B cell (primary cell): ENCODE measurements around the gene DDR2.
"Not testable (repeated sequence)": the region's sequence is repeated elsewhere in the genome, so short reads cannot be mapped to it uniquely, and the experiment has no call there.

Experiments
- EZH2 ChIP-seq: IDR thresholded peaks from 2 replicates; pipeline ENCODE4 v1.6.1; 2012; ENCODE audit warnings: borderline replicate concordance, low read depth, mild to moderate bottlenecking, moderate library complexity, low read length; ENCODE audit not compliant: insufficient read depth, poor library complexity, severe bottlenecking
- TF ChIP-seq, protein P1 (sequence below): fragments of 200-600 bp; IDR thresholded peaks from one replicate; pipeline ENCODE4 v1.8.0; 2022; ENCODE audit warnings: antibody characterized with exemption, mild to moderate bottlenecking

DNA sequence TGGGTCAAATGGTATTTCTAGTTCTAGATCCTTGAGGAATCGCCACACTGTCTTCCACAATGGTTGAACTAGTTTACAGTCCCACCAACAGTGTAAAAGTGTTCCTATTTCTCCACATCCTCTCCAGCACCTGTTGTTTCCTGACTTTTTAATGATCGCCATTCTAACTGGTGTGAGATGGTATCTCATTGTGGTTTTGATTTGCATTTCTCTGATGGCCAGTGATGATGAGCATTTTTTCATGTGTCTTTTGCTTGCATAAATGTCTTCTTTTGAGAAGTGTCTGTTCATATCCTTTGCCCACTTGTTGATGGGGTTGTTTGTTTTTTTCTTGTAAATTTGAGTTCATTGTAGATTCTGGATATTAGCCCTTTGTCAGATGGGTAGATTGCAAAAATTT, 175.2 kb downstream of the DDR2 start:
- TF ChIP-seq, protein P1, sequence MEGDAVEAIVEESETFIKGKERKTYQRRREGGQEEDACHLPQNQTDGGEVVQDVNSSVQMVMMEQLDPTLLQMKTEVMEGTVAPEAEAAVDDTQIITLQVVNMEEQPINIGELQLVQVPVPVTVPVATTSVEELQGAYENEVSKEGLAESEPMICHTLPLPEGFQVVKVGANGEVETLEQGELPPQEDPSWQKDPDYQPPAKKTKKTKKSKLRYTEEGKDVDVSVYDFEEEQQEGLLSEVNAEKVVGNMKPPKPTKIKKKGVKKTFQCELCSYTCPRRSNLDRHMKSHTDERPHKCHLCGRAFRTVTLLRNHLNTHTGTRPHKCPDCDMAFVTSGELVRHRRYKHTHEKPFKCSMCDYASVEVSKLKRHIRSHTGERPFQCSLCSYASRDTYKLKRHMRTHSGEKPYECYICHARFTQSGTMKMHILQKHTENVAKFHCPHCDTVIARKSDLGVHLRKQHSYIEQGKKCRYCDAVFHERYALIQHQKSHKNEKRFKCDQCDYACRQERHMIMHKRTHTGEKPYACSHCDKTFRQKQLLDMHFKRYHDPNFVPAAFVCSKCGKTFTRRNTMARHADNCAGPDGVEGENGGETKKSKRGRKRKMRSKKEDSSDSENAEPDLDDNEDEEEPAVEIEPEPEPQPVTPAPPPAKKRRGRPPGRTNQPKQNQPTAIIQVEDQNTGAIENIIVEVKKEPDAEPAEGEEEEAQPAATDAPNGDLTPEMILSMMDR = not testable (repeated sequence)
- not testable (repeated sequence) for TF ChIP-seq EZH2
